Subcutaneous abdominal adipose tissue (tissue), 5 donors: ENCODE data around the gene ANO2.
"Not testable (repeated sequence)": the region's sequence is repeated elsewhere in the genome, so short reads cannot be mapped to it uniquely, and the experiment has no call there.

Experiments
- H3K27ac ChIP-seq: one replicate; pipeline ENCODE4 v1.7.0; 2013; ENCODE audit warnings: low read depth, mild to moderate bottlenecking, inconsistent platforms, low read length, moderate library complexity
- H3K27me3 ChIP-seq, 5 donors: one replicate each; pipeline ENCODE4 v1.7.0; 2013; ENCODE audit warnings: low read length in 5 of 5, inconsistent platforms in 1 of 5; ENCODE audit not compliant: control insufficient read depth in 5 of 5, insufficient read depth in 4 of 5
- H3K36me3 ChIP-seq, 5 donors: one replicate each; pipeline ENCODE4 v1.7.0; 2013; ENCODE audit warnings: low read length in 5 of 5; ENCODE audit not compliant: control insufficient read depth in 5 of 5, insufficient read depth in 5 of 5
- H3K4me1 ChIP-seq, 5 donors: one replicate each; pipeline ENCODE4 v1.7.0; 2013; ENCODE audit warnings: low read length in 5 of 5, mild to moderate bottlenecking in 3 of 5, moderate library complexity in 1 of 5; ENCODE audit not compliant: control insufficient read depth in 5 of 5, insufficient read depth in 5 of 5
- H3K4me3 ChIP-seq, 5 donors: one replicate each; pipeline ENCODE4 v1.7.0; 2013; ENCODE audit warnings: low read length in 5 of 5, low read depth in 1 of 5
- H3K9ac ChIP-seq, 5 donors: one replicate each; pipeline ENCODE4 v1.7.0; 2013; ENCODE audit warnings: low read length in 5 of 5, mild to moderate bottlenecking in 4 of 5, moderate library complexity in 3 of 5
- H3K9me3 ChIP-seq, 5 donors: one replicate each; pipeline ENCODE4 v1.7.0; 2013; ENCODE audit warnings: low read length in 5 of 5; ENCODE audit not compliant: control insufficient read depth in 5 of 5
- donor health status: healthy.
- donor health status: healthy.
- donor health status: healthy.
- donor health status: healthy.
- donor health status: healthy.

ANO2 gene

DNA sequence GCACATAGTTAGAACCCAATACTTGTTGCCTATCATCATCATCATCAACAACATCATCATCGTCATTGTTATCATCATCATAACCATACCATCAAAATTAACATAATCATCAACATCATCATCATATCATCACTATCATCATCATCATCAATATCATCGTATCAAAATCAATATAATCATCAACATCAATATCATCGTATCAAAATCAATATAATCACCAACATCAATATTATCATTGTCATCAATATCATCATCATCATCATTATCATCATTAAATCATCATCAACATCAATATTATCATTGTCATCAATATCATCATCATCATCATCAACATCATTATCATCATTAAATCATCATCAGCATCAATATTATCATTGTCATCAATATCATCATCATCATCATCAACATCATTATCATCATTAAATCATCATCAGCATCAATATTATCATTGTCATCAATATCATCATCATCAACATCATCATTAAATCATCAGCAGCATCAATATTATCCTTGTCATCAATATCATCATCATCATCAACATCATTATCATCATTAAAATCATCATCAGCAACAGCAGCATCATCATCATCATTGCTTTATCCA is 286.6 kb downstream of the ANO2 start:
- H3K36me3 ChIP-seq, H3K27me3 ChIP-seq, H3K9ac ChIP-seq, H3K27ac ChIP-seq, H3K4me3 ChIP-seq, H3K9me3 ChIP-seq, H3K4me1 ChIP-seq: not testable (repeated sequence)

DNA sequence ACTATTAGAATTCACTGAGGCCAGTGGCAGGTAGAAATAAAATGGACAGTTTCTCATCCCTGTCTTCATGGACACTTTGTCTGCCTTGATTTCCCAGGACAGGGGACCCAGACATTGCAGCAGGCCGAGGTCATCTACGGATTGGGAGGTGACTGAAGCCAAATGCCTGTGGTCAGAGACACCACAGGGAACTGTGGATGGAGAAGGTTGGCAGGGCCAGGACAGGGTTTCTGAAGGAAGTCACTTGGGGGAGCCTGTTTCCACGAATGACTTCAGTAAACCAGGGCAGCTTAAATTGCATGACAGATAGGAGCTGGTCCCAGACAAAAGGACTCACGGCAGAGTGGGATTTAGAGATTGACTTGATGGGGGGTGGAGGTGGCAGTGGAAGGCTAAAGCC is 288.2 kb downstream of the ANO2 start:
- no peaks in the 10 kb centered on the region for H3K4me1 ChIP-seq
- no peak overlapping the region for H3K4me3 ChIP-seq
- H3K9ac ChIP-seq: no peak overlapping the region
- H3K36me3 ChIP-seq: no peaks in the 10 kb centered on the region
- peaks cover 0 to 2% (median 0%) of the 10 kb centered on the region in 5 donors for H3K27me3 ChIP-seq
- H3K9me3 ChIP-seq: no peaks in the 10 kb centered on the region
- no peak overlapping the region for H3K27ac ChIP-seq

DNA sequence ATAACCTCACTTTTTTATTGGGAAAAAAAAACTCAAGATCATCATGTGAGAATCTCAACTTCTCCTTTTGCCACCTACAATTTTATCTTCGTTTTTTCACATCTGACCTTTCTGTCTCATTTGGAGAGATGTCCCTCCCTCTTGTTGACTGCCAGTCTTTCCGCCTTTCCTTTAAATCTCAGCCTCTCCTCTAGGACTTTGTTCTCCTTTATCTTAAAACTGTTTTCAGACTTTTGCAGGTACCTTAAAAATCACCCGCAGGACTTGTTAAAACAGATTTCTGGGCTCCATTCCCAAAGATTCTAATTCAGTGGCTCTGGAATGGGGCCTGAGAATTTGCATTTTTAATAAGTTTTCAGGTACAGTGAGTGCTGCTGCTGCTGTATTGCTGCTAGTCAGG is 289.9 kb downstream of the ANO2 start:
- Histone ChIP-seq H3K36me3 (no peaks in the 10 kb centered on the region), H3K9ac (no peak overlapping the region), H3K9me3 (no peaks in the 10 kb centered on the region), H3K4me1 (no peaks in the 10 kb centered on the region), H3K27ac (no peak overlapping the region), H3K27me3 (peaks cover 0 to 2% (median 0%) of the 10 kb centered on the region in 5 donors), H3K4me3 (no peak overlapping the region)

DNA sequence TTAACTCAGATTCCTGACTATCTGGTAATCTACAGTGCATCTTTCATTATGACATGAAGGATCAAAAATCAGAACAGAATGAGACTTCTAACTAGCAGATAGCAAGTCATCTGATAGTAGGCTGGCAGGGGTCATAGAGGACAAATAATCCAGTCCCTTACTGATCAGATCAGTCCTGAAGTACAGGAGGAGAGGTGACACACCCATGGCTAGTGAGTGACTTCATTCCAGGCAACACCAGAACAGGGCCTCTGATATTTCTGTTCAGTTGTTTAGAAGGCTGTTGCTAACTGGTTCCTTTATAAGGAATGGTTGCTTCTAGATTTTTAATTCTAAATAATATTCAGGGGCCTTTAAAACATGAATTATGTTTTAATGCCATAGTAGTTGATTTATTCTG is 291.0 kb downstream of the ANO2 start:
- Histone ChIP-seq H3K9me3 (no peaks in the 10 kb centered on the region), H3K4me1 (peaks cover 0 to 2% (median 0%) of the 10 kb centered on the region in 5 donors), H3K36me3 (no peaks in the 10 kb centered on the region), H3K27me3 (peaks cover 0 to 6% (median 1%) of the 10 kb centered on the region in 5 donors), H3K4me3 (no peak overlapping the region), H3K27ac (no peak overlapping the region), H3K9ac (no peak overlapping the region)

DNA sequence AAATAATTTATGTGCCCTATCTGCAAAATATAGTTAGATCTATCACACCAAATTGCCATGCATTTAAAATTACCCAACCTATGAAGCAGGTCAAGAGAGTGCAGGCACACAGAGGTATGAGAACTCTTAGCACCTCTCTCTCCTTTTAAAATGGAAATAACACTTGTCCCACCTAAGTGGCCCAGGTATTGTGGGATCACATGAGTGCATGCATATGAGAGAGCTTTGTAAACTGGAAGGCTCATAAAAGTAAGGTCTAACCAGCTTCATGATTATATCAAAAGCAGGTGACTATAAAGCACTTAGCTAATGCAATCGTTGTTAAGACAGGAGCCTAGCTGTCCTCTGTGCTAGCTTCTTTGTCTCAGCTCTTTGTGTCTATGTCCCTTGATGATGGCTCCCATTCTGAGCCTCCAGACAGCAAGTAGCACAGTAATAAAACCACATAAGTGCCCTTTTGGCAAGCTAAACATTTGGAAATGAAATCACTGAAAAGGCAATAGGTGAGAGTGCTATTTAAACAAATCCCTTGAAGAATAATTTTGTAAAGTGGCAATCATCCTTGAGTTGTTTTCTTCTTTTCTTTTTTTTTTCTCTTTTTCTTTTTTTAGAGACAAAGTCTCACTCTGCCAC is 294.1 kb downstream of the ANO2 start:
- H3K36me3 ChIP-seq: no peaks in the 10 kb centered on the region
- no peak overlapping the region for H3K4me3 ChIP-seq
- peaks cover 0 to 18% (median 9%) of the 10 kb centered on the region in 5 donors for H3K27me3 ChIP-seq
- H3K9me3 ChIP-seq: no peaks in the 10 kb centered on the region
- no peak overlapping the region for H3K27ac ChIP-seq
- peaks cover 0 to 12% (median 0%) of the 10 kb centered on the region in 5 donors for H3K4me1 ChIP-seq
- H3K9ac ChIP-seq: no peak overlapping the region

DNA sequence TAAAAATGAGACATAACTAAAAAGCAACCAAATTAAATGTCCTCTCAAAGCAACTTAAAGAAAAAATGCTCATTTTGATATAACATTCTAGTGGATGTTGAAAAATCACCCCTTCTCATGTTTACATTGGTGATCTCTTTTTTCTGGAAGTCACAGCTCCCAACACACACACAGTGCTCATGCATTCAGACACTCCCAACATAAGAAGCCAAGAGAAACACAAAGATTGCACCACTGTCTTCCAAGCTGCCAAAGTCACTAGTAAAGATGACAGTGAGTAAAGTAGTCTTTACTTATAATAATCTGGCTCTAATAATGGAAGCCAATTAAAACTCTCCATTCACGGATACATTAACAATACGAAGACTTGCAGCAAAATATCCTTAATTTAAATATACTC is 294.8 kb downstream of the ANO2 start:
- Histone ChIP-seq H3K9ac (no peak overlapping the region), H3K27me3 (peaks cover 0 to 18% (median 9%) of the 10 kb centered on the region in 5 donors), H3K4me3 (no peak overlapping the region), H3K27ac (no peak overlapping the region), H3K4me1 (peaks cover 0 to 12% (median 0%) of the 10 kb centered on the region in 5 donors), H3K36me3 (no peaks in the 10 kb centered on the region), H3K9me3 (no peaks in the 10 kb centered on the region)

DNA sequence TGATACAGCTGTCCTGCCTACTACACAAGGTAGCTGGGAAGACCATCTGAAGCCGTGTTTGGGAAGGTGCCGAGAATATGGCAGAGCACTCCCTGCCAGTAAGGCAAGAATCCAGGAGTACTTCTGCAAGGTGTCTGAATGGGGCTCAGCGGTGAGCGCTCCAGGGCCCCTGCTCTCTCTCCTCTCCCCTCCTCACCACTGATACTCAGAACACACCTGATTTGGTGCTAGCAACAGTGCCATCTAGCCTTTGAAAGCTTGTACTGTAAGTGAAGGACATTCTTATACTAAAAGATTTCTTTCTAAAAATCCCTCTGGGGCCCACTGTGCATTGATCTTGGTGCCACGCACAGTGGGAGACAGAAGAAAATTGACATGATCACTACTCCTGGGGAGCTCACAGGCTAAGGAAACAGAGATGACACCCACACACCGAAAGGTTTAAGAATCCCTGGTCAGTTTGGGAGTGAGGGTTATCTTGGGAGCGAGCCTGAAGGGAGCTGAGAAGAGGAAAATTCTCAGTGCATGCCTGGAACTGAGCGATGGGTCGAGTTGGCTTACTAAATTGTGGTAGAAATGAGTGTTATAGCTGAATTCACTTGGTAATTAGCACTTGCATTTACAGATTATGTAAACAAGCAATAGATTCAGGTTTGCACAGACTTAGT is 296.2 kb downstream of the ANO2 start:
- Histone ChIP-seq H3K4me3 (no peak overlapping the region), H3K27me3 (peaks cover 0 to 18% (median 9%) of the 10 kb centered on the region in 5 donors), H3K9ac (no peak overlapping the region), H3K4me1 (peaks cover 0 to 12% (median 0%) of the 10 kb centered on the region in 5 donors), H3K36me3 (no peaks in the 10 kb centered on the region), H3K9me3 (no peaks in the 10 kb centered on the region), H3K27ac (no peak overlapping the region)

DNA sequence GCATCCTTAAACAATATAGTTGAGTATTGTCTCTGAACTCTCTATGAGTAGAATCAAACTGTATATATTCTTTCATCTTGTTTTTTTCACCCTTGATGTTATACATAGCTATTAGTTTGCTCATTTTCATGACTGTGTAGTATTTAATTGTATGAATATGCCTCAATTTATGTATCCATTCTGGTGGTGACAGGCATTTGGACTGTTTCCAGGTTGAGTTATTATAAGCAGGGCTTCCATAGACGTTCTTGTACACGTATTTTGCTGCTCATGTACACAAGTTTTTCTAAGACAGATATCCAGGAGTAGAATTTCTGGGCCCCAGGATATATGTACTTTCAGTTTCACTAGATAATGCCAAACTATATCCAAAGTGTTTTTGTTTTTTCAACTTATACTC is 301.8 kb downstream of the ANO2 start:
- H3K4me1 ChIP-seq: peaks cover 0 to 2% (median 0%) of the 10 kb centered on the region in 5 donors
- no peaks in the 10 kb centered on the region for H3K36me3 ChIP-seq
- no peak overlapping the region for H3K4me3 ChIP-seq
- H3K27ac ChIP-seq: no peak overlapping the region
- H3K9me3 ChIP-seq: no peaks in the 10 kb centered on the region
- peaks cover 0 to 13% (median under 1%) of the 10 kb centered on the region in 5 donors for H3K27me3 ChIP-seq
- H3K9ac ChIP-seq: no peak overlapping the region

DNA sequence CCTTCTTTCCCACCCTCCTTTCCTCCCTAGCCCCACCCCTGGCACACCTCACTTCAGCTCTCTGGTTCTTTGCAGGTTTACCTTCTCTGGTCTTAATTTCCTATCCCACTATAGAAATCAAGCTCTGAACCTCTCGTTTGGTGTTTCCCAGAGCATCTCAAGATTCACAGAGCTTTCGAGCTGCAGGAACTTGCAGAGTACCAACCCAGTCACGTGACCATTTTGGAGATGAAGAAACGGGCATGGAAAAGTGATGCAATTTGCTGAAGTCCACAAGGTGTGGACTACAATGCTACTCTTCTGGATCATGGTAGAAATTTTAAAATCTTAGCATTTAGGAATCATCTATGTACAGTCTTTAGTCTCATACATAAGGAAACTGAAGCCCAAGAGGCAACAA is 307.4 kb downstream of the ANO2 start:
- H3K4me3 ChIP-seq: no peak overlapping the region
- no peaks in the 10 kb centered on the region for H3K36me3 ChIP-seq
- H3K9ac ChIP-seq: no peak overlapping the region
- no peak overlapping the region for H3K27ac ChIP-seq
- H3K9me3 ChIP-seq: no peaks in the 10 kb centered on the region
- H3K4me1 ChIP-seq: peaks cover 0 to 20% (median 0%) of the 10 kb centered on the region in 5 donors
- H3K27me3 ChIP-seq: peaks cover 0 to 11% (median 2%) of the 10 kb centered on the region in 5 donors

DNA sequence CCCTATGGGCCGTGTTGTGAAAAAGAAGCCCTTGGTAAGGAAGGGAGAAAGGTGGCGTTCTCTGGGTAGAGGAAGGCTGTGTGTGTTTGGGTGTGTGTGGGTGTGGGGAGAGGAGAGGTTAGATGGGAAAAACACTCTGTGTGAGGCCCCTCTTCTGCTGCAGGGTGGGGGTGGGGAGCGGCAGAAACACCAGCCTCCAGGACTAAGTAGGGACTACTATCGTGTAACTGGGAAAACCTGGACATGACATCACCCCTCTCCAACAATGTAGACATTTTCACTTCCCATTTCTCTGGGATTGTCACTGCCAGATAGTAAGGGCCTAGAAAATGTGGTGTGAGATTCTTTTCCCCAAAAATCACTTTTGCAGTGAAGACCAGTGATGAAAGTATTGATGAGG is 308.2 kb downstream of the ANO2 start:
- Histone ChIP-seq H3K36me3 (no peaks in the 10 kb centered on the region), H3K9me3 (no peaks in the 10 kb centered on the region), H3K27ac (no peak overlapping the region), H3K4me3 (no peak overlapping the region), H3K9ac (no peak overlapping the region), H3K4me1 (peaks cover 0 to 26% (median 0%) of the 10 kb centered on the region in 5 donors), H3K27me3 (peaks cover 0 to 11% (median 2%) of the 10 kb centered on the region in 5 donors)
